Tibial artery (tissue), 4 donors: ENCODE data around the gene OVOL2.

Experiments
- DNase-seq, 2 donors: peaks; one replicate each; pipeline ENCODE4 v3.0.0-alpha.2; 2019
- H3K27ac ChIP-seq, 2 donors: fragments of 200-600 bp; sonication (generic) in 1 of 2; 1 replicate in 1 of 2; 2 replicates in 1 of 2; pipeline ENCODE4 v1.5.1; 2018 to 2019; ENCODE audit warnings: mild to moderate bottlenecking in 1 of 2
- H3K27me3 ChIP-seq, 2 donors: fragments of 200-600 bp; sonication (generic) in 1 of 2; one replicate each; pipeline versions ENCODE4 v1.5.1 to v1.6.0; 2016 to 2019
- H3K36me3 ChIP-seq, 3 donors: fragments of 200-600 bp; sonication (generic) in 2 of 3; one replicate each; pipeline ENCODE4 v1.5.1; 2016 to 2019; ENCODE audit warnings: mild to moderate bottlenecking in 2 of 3
- H3K4me1 ChIP-seq, 4 donors: fragments of 200-600 bp; sonication (generic) in 2 of 4; 1 replicate in 3 of 4; 2 replicates in 1 of 4; pipeline ENCODE4 v1.5.1; 2016 to 2019
- H3K4me3 ChIP-seq, 2 donors: fragments of 200-600 bp; sonication (generic) in 1 of 2; 1 replicate in 1 of 2; 2 replicates in 1 of 2; pipeline ENCODE4 v1.5.1; 2018 to 2019; ENCODE audit warnings: mild to moderate bottlenecking in 2 of 2
- H3K9me3 ChIP-seq, 3 donors: fragments of 200-600 bp; sonication (generic) in 1 of 3; one replicate each; pipeline ENCODE4 v1.5.1; 2016 to 2019
- intact Hi-C: fragments of 100-400 bp; cut with DNase I; formaldehyde crosslinking; loops from one replicate; pipeline ENCODE4 v1.15.0; 2023; ENCODE audit warnings: low total_unique reads
- TF ChIP-seq, protein P1 (sequence below), 2 experiments: fragments of 200-600 bp in 1 of 2; fragments of 450-650 bp in 1 of 2; IDR thresholded peaks; one replicate each; pipeline ENCODE4 v1.5.1; 2017 to 2019; ENCODE audit warnings: antibody characterized with exemption in 2 of 2, mild to moderate bottlenecking in 1 of 2, moderate library complexity in 1 of 2

Gene OVOL2

DNA sequence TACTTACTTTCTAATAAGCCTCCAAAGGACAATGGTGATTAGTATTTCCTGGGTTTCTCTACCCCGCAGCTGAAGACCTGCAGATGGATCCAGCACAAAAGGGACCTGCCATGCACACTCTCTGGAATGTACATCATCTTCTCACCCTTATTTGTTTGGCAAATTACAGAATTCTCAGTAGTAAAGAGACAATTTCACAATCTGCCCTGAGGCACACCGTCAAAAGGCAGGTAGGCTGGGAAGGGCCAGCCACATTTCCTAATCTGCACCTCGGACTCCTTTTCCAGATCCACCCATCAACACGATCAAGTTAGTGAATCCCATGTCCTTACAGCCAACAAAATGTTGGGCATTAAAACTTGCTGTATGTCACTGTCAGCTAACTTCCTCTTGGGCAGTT, 4.9 kb downstream of the OVOL2 start:
- TF ChIP-seq, protein P1, sequence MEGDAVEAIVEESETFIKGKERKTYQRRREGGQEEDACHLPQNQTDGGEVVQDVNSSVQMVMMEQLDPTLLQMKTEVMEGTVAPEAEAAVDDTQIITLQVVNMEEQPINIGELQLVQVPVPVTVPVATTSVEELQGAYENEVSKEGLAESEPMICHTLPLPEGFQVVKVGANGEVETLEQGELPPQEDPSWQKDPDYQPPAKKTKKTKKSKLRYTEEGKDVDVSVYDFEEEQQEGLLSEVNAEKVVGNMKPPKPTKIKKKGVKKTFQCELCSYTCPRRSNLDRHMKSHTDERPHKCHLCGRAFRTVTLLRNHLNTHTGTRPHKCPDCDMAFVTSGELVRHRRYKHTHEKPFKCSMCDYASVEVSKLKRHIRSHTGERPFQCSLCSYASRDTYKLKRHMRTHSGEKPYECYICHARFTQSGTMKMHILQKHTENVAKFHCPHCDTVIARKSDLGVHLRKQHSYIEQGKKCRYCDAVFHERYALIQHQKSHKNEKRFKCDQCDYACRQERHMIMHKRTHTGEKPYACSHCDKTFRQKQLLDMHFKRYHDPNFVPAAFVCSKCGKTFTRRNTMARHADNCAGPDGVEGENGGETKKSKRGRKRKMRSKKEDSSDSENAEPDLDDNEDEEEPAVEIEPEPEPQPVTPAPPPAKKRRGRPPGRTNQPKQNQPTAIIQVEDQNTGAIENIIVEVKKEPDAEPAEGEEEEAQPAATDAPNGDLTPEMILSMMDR (IDR thresholded peaks at IDR 0.05): no peak
- DNase-seq: no peak
- Histone ChIP-seq H3K36me3 (no peaks in the 10 kb centered on the region), H3K4me1 (peaks cover 0 to 24% (median 17%) of the 10 kb centered on the region in 4 donors), H3K27me3 (peaks cover 0 to 46% of the 10 kb centered on the region in 2 donors), H3K4me3 (no peak overlapping the region), H3K27ac (no peak overlapping the region), H3K9me3 (no peaks in the 10 kb centered on the region)
- intact Hi-C loops: no loop called here

DNA sequence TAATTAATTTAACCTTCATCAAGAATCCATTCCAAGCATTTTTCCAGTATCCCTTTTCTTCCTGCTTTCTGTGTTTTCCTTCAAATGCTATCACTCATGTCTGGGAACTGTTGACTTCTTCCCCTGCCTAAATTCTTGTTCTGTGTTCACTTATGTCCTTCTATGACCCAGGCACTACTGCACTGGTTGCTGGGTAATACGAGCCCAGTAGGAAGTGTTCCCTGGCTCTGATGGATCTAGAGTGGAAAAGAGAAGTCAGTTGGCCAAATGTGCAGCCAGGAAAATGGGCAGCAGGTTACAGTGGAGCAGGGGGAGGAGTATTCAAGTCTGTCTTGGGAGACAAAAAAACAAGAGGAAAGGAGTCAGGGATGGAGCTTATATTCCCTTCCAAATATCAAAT, 7.1 kb downstream of the OVOL2 start:
- intact Hi-C loops: no loop called here
- no peaks in the 10 kb centered on the region for H3K36me3 ChIP-seq
- H3K4me3 ChIP-seq: no peak overlapping the region
- H3K27me3 ChIP-seq: peaks cover 0 to 27% of the 10 kb centered on the region in 2 donors
- TF ChIP-seq, protein P1 (IDR thresholded peaks at IDR 0.05): no peak
- no peaks in the 10 kb centered on the region for H3K9me3 ChIP-seq
- H3K27ac ChIP-seq: no peak overlapping the region
- peaks cover 0 to 2% (median 0%) of the 10 kb centered on the region in 4 donors for H3K4me1 ChIP-seq
- DNase-seq: no peak

DNA sequence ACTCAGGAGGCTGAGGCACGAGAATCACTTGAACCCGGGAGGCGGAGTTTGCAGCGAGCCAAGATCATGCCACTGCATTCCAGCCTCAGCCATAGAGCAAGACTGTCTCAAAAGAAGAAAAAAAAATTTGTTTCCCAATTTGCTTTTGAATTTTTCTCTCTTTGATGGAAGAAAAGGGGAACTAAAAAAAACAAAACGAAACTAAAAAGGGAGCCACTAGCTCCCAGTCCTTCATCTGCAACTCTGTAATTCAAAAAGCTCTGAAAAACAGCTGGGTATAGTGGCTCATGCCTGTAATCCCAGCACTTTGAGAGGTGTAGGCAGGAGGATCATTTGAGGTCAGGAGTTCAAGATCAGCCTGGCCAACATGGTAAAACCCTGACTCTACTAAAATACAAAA, 9.5 kb downstream of the OVOL2 start:
- H3K36me3 ChIP-seq: no peaks in the 10 kb centered on the region
- intact Hi-C loops: no loop called here
- TF ChIP-seq, protein P1 (IDR thresholded peaks at IDR 0.05): no peak
- peaks cover 0 to 5% (median 4%) of the 10 kb centered on the region in 3 donors for H3K9me3 ChIP-seq
- H3K27ac ChIP-seq: no peak overlapping the region
- peaks cover 0 to 12% of the 10 kb centered on the region in 2 donors for H3K27me3 ChIP-seq
- H3K4me1 ChIP-seq: no peaks in the 10 kb centered on the region
- no peak overlapping the region for H3K4me3 ChIP-seq
- DNase-seq: no peak

DNA sequence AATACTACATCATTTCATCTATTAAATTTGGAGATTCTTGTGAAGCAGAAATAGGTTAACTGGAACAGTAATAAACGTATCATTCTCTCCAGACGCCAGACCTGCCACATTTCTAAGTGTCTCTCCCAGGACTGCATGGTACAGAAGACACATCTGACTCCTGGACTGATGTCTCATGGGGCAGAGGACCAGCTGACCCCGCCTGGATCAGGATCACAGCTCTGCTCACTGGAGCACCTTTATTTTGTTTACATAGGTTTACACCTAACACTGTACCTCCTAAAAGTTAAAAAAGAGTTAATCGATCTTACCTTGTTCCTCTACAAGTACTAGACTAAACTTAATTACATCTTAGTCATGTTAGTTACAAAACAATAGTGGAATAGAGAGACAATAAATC, 11.2 kb downstream of the OVOL2 start:
- Histone ChIP-seq H3K36me3 (no peaks in the 10 kb centered on the region), H3K4me3 (no peak overlapping the region), H3K27me3 (peaks cover 0 to 14% of the 10 kb centered on the region in 2 donors), H3K9me3 (peaks cover 0 to 14% (median 8%) of the 10 kb centered on the region in 3 donors), H3K4me1 (no peaks in the 10 kb centered on the region), H3K27ac (no peak overlapping the region)
- DNase-seq: no peak
- intact Hi-C loops: no loop called here
- TF ChIP-seq, protein P1 (IDR thresholded peaks at IDR 0.05): no peak

DNA sequence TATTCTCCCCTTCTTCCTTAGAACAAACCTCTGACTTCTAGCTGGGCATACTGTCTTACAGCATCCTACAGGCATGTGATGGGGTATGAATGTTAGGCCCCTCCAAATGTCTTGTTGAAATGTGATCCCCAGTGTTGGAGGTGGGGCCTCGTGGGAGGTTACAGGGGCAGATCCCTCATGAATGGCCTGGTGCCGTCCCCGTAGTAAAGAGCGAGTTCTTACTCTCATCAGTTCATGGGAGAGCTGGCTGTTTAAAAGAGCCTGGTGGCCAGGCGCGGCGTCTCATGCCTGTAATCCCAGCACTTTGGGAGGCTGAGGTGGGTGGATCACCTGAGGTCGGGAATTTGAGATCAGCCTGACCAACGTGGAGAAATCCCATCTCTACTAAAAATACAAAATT, 15.5 kb downstream of the OVOL2 start:
- no peaks in the 10 kb centered on the region for H3K4me1 ChIP-seq

More for the DNA sequence above, 15.5 kb downstream of the OVOL2 start:
- Histone ChIP-seq H3K27ac (no peak overlapping the region), H3K4me3 (no peak overlapping the region), H3K27me3 (peaks cover 0 to 31% of the 10 kb centered on the region in 2 donors), H3K9me3 (peaks cover 0 to 14% (median 8%) of the 10 kb centered on the region in 3 donors), H3K36me3 (peaks cover 0 to 15% (median 0%) of the 10 kb centered on the region in 3 donors)
- TF ChIP-seq, protein P1 (IDR thresholded peaks at IDR 0.05): no peak
- no peak for DNase-seq
- intact Hi-C loops: no loop called here
